ENCODE measurements around the gene EPOP. TPM values are rescaled to one million over a fixed set of nuclear protein-coding genes. Genes with fewer than 3 reads are reported as not detected.
"Not testable (repeated sequence)": the region's sequence is repeated elsewhere in the genome, so short reads cannot be mapped to it uniquely, and the experiment has no call there.

The EPOP gene
- total RNA-seq, 2 experiments from 2014 or later = 11.4 to 11.6 TPM

DNA sequence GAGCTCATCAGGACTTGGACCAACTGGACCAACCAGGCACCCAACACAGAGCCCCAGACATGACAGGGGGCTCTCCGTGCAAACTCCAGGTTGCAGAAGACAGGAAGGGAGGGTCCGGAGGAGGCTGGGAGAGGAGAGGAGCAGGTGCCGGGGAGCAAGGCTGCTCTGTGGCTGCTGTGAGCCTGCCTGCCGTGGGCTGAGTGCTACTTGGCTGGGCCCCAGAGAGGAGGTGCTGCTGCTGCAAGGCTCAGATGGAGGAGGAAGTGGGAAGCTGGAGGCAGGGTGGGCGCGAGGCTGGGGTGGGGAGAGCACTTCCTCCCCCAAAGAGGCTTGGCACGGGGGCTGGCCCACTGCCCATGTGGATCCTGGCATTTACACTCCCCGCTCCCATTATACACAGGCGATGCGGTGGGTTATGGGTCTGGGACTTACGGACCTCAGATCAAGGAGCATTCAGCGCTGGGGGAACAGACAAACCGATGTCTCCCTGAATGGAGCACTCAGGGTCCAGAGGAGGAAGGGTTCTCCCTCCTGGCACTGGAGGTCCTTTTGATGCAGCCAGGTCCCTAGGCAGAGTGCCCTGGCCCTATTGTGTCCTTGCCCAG is 15.9 kb downstream of the EPOP start:
- Mint-ChIP-seq H3K9me3 (ENCODE audit: insufficient read depth) (no peaks in the 10 kb centered on the region), H3K4me1 (ENCODE audit: low read depth) (peaks cover 27% of the 10 kb centered on the region), H3K27ac (peak overlapping the region; percentile 32), H3K27me3 (ENCODE audit: low read depth) (peaks cover 16% of the 10 kb centered on the region), H3K4me3 (no peak overlapping the region), H3K36me3 (ENCODE audit: low read depth) (no peaks in the 10 kb centered on the region)
- CTCF ChIA-PET = interaction anchor here (3.1 to 14.3 kb wide), 2 partner anchors 8 to 101 kb away, joined by 9 to 345 read pairs; no protein-coding TSS in a partner anchor
- DNase-seq (no peak), ATAC-seq (peak; percentile 29)
- POLR2A ChIA-PET = interaction anchor here (0.6 kb wide), 1 partner anchor 15 kb away, joined by 3 read pairs; no protein-coding TSS in a partner anchor

- ChIA-PET POLR2A (no interaction called here), CTCF (interaction anchor here (1.9 to 14.3 kb wide), 3 partner anchors 9 to 100 kb away, joined by 6 to 345 read pairs (median 9); no protein-coding TSS in a partner anchor)
- no peaks in the 10 kb centered on the region for H3K36me3 Mint-ChIP-seq (ENCODE audit: low read depth)
- H3K27ac Mint-ChIP-seq = peak overlapping the region; percentile 32
- DNase-seq = no peak
- peaks cover 16% of the 10 kb centered on the region for H3K27me3 Mint-ChIP-seq (ENCODE audit: low read depth)
- ATAC-seq = no peak
- H3K9me3 Mint-ChIP-seq (ENCODE audit: insufficient read depth) = no peaks in the 10 kb centered on the region
- no peak overlapping the region for H3K4me3 Mint-ChIP-seq
- H3K4me1 Mint-ChIP-seq (ENCODE audit: low read depth) = peaks cover 27% of the 10 kb centered on the region
These were observed 16.7 kb downstream of the EPOP start for GRCh38 chr17:38657824-38658740.

DNA sequence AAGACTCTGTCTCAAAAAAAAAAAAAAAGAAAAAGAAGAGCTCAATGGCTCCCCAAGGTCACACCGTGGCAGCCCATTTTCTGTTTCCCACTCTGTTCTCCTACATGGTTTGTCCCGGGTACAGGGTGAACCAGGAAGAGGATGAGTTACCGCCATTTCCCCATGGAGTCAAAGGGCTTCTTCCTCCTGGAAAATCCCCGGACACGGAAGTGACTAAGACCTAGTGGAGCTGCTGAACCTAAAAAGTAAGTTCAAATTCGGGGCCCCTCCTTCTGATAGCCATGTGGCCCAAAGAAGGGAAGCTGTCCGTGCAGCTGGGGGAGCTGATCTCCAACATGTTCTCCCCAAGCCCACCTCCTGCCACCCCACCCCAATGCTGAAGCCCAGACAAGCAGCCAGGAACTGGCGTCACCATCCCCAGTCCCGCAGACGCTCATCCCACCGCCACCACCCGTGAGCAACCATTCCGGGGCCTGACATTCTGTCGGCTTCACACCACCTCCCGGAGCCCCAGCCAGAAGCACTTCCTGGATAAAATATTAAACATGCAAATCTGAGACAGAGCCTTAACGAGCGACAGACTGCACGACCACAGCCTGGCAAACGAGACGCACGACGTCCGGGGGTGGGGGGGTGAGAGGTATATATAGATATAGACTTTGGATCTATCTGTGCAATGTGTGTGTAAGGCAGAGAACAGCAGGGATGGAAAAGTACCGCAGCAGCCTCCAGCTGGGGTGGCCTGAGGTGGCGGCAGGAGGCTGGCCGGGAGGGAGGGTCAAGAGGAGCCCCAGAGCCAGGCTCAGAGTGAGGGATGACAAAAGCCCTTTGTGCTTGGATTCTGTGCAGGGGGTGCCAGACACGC is 17.6 kb downstream of the EPOP start:
- Mint-ChIP-seq H3K4me3 (no peak overlapping the region), H3K36me3 (ENCODE audit: low read depth) (no peaks in the 10 kb centered on the region), H3K27ac (no peak overlapping the region), H3K27me3 (ENCODE audit: low read depth) (peaks cover 16% of the 10 kb centered on the region), H3K9me3 (ENCODE audit: insufficient read depth) (no peaks in the 10 kb centered on the region), H3K4me1 (ENCODE audit: low read depth) (peaks cover 27% of the 10 kb centered on the region)
- CTCF ChIA-PET = interaction anchor here (1.8 to 3.1 kb wide), 3 partner anchors 10 to 99 kb away, joined by 4 to 9 read pairs (median 6); no protein-coding TSS in a partner anchor
- DNase-seq (no peak), ATAC-seq (no peak)
- POLR2A ChIA-PET = no interaction called here

DNA sequence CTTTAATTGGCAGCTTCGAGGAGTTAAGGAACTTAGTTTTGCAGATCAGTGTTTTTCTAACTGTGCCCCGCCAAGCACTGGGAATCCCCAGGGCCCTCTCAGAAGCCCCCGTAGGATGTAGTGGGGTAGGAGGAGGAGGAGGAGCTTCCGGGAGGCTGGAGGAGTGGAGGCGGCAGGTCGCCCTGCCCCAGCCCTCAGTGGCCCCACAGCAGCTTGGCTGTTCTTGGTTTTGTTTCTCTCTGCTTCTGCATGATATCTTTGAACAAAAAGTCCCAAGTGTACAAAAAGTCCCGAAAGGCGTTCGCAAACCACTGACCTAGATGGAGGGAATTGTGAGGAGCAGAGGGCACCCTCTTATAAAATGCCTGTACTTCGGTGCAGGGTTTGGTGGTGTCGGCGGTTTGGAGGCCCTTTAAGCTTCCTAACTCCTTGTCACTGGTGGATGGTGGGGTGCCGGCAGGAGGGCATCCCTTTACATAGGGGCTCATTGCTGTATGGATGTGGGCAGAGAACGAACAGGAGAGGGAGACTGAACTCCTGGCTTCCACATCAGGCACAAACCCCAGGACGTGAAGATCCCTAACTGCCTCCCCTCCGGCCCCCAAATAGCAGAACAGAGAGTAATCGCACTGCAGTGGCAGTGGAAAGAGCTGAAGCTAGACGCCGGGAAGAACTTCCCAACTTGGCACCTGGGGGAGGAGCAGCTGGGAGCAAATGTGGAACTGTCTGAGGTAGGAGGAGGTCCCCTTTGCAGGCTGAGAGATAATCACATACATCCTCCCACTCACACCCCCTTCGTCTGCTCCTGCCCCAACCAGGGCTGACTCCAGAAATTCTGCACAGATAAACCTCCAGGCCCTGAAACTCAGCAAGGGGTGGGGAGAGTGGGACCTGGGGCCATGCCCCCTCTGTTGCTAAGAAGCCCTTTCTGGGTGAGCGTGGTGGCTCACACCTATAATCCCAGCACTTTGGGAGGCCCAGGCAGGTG is 20.1 kb downstream of the EPOP start:
- ATAC-seq = peak; percentile 57
- Mint-ChIP-seq H3K27me3 (ENCODE audit: low read depth) (peaks cover 10% of the 10 kb centered on the region), H3K36me3 (ENCODE audit: low read depth) (no peaks in the 10 kb centered on the region), H3K27ac (no peak overlapping the region), H3K4me3 (no peak overlapping the region), H3K4me1 (ENCODE audit: low read depth) (peaks cover 27% of the 10 kb centered on the region), H3K9me3 (ENCODE audit: insufficient read depth) (no peaks in the 10 kb centered on the region)
- ChIA-PET CTCF (interaction anchor here (0.8 to 3.2 kb wide), 9 partner anchors 8 to 520 kb away, joined by 3 to 15 read pairs (median 5); no protein-coding TSS in a partner anchor), POLR2A (interaction anchor here (1.2 kb wide), 1 partner anchor 12 kb away, joined by 3 read pairs; no protein-coding TSS in a partner anchor)
- DNase-seq = no peak

DNA sequence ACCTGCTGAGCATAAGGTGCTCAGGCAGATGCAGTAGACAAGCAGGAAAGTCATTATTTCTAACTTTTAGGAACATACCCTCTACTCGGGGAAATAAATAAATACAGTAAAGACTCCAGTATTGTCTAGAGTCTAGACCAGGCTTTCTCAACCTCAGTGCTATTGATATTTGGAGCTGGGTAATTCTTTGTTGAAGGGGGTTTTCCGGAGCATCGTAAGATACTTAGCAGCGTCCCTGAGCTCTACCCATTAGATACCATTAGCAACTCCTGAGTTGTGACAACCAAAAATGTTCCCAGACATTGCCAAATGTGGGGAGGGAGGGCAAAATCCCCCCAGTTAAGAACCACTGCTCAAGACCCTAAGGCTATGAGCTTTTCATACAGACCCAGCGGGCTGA is 21.1 kb downstream of the EPOP start:
- no peak overlapping the region for H3K27ac Mint-ChIP-seq
- H3K9me3 Mint-ChIP-seq (ENCODE audit: insufficient read depth) = no peaks in the 10 kb centered on the region
- ATAC-seq = no peak
- ChIA-PET POLR2A (no interaction called here), CTCF (interaction anchor here (1.1 to 3.2 kb wide), 6 partner anchors 9 to 98 kb away, joined by 4 to 15 read pairs (median 6); no protein-coding TSS in a partner anchor)
- no peaks in the 10 kb centered on the region for H3K36me3 Mint-ChIP-seq (ENCODE audit: low read depth)
- H3K4me3 Mint-ChIP-seq = no peak overlapping the region
- DNase-seq = no peak
- peaks cover 10% of the 10 kb centered on the region for H3K27me3 Mint-ChIP-seq (ENCODE audit: low read depth)
- peaks cover 22% of the 10 kb centered on the region for H3K4me1 Mint-ChIP-seq (ENCODE audit: low read depth)

- H3K4me1 Mint-ChIP-seq (ENCODE audit: low read depth) = peaks cover 18% of the 10 kb centered on the region
- no peak for ATAC-seq
- ChIA-PET POLR2A (interaction anchor here (0.6 kb wide), 1 partner anchor 226 kb away, joined by 3 read pairs; no protein-coding TSS in a partner anchor), CTCF (interaction anchor here (1.1 to 3.2 kb wide), 6 partner anchors 10 to 97 kb away, joined by 4 to 15 read pairs (median 6); no protein-coding TSS in a partner anchor)
- no peak for DNase-seq
- no peaks in the 10 kb centered on the region for H3K36me3 Mint-ChIP-seq (ENCODE audit: low read depth)
- H3K27me3 Mint-ChIP-seq (ENCODE audit: low read depth) = peaks cover 10% of the 10 kb centered on the region
- no peak overlapping the region for H3K4me3 Mint-ChIP-seq
- no peaks in the 10 kb centered on the region for H3K9me3 Mint-ChIP-seq (ENCODE audit: insufficient read depth)
- no peak overlapping the region for H3K27ac Mint-ChIP-seq
These were observed 21.5 kb downstream of the EPOP start for GRCh38 chr17:38653230-38653629.

GRCh38 chr17:38650653-38651173 is 24.0 kb downstream of the EPOP start:
- POLR2A ChIA-PET = not testable (repeated sequence)

DNA sequence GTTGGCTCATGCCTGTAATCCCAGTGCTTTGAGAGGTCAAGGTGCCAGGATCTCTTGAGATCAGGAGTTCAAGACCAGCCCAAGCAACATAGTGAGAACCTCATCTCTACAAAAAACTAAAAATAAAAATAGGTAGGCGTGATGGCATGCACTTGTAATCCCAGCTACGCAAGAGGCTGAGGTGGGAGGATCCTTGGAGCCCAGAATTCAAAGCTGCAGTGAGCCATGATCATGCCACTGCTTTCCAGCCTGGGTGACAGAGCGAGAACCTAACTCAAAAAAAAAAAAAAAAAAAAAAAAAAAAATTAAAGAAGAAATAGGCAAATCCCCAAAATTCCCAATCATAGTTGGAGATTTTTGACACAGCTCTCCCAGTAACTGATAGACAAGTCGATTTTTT is 36.8 kb downstream of the EPOP start:
- ChIA-PET POLR2A (no interaction called here), CTCF (no interaction called here)
- Mint-ChIP-seq H3K27ac (no peak overlapping the region), H3K36me3 (ENCODE audit: low read depth) (no peaks in the 10 kb centered on the region), H3K9me3 (ENCODE audit: insufficient read depth) (peaks cover 4% of the 10 kb centered on the region), H3K4me1 (ENCODE audit: low read depth) (no peaks in the 10 kb centered on the region), H3K4me3 (no peak overlapping the region), H3K27me3 (ENCODE audit: low read depth) (peaks cover 9% of the 10 kb centered on the region)
- DNase-seq = no peak
- ATAC-seq = no peak

More at GRCh38 chr17:38650653-38651173, 24.0 kb downstream of the EPOP start:
- not testable (repeated sequence) for H3K36me3 Mint-ChIP-seq (ENCODE audit: low read depth); H3K9me3 Mint-ChIP-seq (ENCODE audit: insufficient read depth); H3K27ac Mint-ChIP-seq; H3K4me3 Mint-ChIP-seq; ATAC-seq; DNase-seq; H3K4me1 Mint-ChIP-seq (ENCODE audit: low read depth)
- H3K27me3 Mint-ChIP-seq (ENCODE audit: low read depth) = peaks cover 13% of the 10 kb centered on the region
- CTCF ChIA-PET = interaction anchor here (1.9 kb wide), 1 partner anchor 16 kb away, joined by 4 read pairs; no protein-coding TSS in a partner anchor

- H3K36me3 Mint-ChIP-seq (ENCODE audit: low read depth) = no peaks in the 10 kb centered on the region
- H3K27me3 Mint-ChIP-seq (ENCODE audit: low read depth) = peaks cover 9% of the 10 kb centered on the region
- peaks cover 4% of the 10 kb centered on the region for H3K9me3 Mint-ChIP-seq (ENCODE audit: insufficient read depth)
- CTCF ChIA-PET = no interaction called here
- no peak overlapping the region for H3K4me3 Mint-ChIP-seq
- no peak overlapping the region for H3K27ac Mint-ChIP-seq
- POLR2A ChIA-PET = no interaction called here
- no peaks in the 10 kb centered on the region for H3K4me1 Mint-ChIP-seq (ENCODE audit: low read depth)
- ATAC-seq = no peak
- DNase-seq = no peak
These were observed 38.7 kb downstream of the EPOP start for GRCh38 chr17:38636054-38636453.

DNA sequence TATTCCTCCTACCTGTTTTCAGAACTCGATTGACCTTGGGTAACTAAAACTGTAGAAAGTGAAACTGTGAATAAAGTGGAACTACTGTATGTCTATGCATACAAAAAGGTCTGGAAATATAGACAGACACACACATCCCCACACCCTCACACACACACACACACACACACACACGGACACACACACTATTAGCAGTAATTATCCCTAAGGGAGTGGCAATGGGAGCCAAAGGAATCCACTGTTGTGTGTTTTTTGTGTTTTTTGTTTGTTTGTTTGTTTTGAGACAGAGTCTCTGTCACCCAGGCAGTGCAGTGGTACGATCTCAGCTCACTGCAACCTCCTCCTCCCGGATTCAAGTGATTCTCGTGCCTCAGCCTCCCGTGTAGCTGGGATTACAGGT is 42.4 kb downstream of the EPOP start:
- ChIA-PET CTCF (no interaction called here), POLR2A (no interaction called here)
- DNase-seq (no peak), ATAC-seq (no peak)
- no peak overlapping the region for H3K4me3 Mint-ChIP-seq
- H3K27me3 Mint-ChIP-seq (ENCODE audit: low read depth) = peaks cover 11% of the 10 kb centered on the region
- no peak overlapping the region for H3K27ac Mint-ChIP-seq
- no peaks in the 10 kb centered on the region for H3K36me3 Mint-ChIP-seq (ENCODE audit: low read depth)
- H3K9me3 Mint-ChIP-seq (ENCODE audit: insufficient read depth) = no peaks in the 10 kb centered on the region
- no peaks in the 10 kb centered on the region for H3K4me1 Mint-ChIP-seq (ENCODE audit: low read depth)
